HG03280 (cell line): ENCODE data around the gene PDLIM4.
A peak's percentile ranks its signal among the peaks of the same experiment; 100 is the strongest.

Experiments used
- ATAC-seq: cut with Tn5 transposase; IDR thresholded peaks from one replicate; pipeline ENCODE4 v1.9.1; 2021; ENCODE audit warnings: mild to moderate bottlenecking, moderate library complexity; ENCODE audit not compliant: unreplicated experiment

The PDLIM4 gene

DNA sequence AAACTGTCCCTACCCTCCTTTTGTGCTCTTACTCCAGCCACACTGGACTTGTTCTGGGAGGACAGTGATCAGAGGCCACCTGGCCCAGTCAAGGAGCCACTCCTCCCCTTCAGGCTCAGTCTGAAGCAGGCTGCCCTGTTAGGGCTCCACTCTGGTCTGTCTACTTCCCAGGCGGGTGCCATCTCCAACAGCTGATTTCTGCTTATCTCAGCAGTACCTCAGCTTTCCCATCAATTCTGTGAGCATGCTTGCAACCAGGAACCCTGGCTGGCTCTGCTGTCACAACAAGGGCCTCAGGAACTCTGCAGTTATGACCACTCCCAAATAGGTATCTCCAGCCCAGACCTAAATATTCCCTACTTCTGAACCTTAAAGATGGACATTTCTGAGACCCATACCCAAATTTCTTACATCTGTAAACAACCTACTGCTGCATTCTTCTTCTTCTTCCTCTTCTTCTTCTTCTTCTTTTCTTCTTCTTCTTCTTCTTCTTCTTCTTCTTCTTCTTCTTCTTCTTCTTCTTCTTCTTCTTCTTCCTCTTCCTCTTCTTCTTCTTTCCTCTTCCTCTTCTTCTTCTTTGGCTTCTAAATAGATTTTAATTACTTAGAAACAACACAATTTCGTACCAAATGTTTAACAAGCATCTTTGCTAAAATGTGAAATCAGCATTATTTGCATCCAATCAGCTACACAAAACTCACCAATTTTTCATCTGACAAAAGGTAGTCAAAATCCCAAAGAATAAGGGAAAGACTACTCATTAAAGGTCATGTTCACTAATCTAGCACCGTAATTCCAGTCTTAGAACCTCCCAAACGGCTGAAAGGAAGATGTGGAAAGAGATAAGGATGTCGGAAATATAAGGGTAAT is 23.1 kb downstream of the PDLIM4 start:
- ATAC-seq, result no peak

DNA sequence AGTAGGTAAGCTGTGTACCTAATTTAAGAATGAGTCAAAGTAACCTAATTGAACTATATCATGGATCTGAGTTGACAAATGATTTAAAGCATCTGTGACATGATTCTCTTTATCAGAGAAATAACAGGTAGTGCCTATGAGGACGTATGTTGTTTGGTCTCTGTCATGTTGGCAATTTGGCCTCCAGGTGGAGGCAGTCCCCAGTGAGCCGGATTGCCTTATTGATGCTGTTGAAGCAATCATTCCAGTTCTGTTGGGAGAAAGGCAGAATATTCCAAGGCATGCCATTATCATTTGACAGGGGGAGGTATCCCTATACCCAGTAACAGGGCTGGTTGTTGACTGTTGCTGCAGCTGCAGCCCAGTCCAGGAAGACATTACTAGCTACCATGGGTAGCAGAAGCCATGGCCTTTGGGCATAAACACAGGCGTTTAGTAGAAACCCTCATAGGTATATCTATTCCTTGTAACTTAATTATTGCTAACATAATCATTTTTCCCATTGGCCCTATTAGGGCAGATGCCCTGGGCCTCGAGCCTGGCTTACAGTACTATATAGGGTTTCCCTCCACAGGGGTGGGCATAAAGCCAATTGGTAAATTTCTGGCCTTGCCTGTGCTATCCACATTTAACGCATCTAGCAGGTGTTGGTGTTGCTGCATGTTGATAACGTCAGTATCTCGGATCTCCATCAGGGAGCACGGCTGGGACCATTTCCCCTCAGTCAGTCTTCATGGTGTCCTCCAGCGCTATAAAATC is 24.5 kb downstream of the PDLIM4 start:
- no peak for ATAC-seq

DNA sequence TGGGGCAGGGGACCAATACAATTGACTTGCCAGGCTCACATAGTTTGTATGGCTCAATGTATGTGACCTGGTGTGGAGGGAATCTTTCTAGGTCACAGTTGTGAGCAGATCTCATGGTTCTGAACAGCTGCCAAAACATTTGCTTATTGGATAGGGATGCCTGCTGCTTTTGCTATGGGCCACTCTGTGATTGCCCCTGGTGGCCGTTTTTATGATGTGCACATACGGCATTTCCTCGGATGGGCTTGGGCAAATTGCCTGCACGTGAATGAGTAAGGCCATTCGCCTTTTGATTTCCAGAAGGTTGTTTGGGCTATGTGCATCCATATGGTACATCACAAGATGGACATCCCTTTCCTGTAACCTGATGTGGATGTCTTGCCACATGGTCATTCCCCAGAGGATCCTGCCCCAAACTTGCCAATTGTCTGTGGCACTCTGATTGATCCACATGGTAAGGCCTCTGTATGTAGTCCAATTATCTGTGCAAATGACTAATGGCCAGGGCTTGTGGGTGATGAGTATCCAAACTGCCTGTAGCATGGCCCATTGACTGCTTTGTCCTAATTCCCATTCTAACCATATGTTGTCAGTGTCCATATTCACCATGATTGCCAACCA is 26.0 kb downstream of the PDLIM4 start:
- no peak for ATAC-seq

DNA sequence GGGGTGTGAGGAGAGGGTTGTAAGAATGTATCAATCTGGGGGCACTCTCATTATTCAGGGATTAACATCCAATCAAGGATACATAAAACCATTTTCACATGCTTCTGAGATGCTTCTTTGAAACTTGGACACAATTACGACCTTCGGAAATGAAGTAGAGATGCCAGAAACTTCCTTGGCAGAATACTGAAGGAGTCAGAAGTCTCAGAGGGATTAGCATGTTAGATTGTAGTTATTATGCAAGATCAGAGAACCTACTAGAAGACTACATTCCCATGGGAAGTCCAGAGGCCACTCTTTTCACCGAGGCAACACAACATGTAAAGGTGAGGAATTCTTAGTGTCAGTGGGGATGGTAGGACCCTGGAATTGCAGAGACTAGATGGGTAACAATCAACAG is 31.6 kb downstream of the PDLIM4 start:
- ATAC-seq, result no peak

DNA sequence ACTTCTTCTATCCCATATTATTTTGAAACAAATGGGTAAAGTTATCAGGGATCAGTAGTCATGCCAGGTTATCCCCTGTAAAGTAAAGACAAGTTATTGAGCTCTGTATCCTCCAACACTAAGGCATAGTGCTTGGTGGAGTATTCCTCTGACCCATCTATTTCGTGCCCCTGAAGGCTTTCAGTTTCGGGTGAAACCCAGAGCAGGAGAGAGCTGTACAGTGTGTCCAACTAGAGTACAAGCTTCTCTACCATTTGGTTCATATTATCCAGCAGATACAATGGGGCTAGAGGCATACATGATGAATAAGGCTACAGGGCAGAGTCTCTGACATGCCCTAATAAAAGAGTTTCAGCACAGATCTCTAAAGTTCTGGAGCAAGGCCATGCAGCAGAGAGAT is 33.5 kb downstream of the PDLIM4 start:
- no peak for ATAC-seq

DNA sequence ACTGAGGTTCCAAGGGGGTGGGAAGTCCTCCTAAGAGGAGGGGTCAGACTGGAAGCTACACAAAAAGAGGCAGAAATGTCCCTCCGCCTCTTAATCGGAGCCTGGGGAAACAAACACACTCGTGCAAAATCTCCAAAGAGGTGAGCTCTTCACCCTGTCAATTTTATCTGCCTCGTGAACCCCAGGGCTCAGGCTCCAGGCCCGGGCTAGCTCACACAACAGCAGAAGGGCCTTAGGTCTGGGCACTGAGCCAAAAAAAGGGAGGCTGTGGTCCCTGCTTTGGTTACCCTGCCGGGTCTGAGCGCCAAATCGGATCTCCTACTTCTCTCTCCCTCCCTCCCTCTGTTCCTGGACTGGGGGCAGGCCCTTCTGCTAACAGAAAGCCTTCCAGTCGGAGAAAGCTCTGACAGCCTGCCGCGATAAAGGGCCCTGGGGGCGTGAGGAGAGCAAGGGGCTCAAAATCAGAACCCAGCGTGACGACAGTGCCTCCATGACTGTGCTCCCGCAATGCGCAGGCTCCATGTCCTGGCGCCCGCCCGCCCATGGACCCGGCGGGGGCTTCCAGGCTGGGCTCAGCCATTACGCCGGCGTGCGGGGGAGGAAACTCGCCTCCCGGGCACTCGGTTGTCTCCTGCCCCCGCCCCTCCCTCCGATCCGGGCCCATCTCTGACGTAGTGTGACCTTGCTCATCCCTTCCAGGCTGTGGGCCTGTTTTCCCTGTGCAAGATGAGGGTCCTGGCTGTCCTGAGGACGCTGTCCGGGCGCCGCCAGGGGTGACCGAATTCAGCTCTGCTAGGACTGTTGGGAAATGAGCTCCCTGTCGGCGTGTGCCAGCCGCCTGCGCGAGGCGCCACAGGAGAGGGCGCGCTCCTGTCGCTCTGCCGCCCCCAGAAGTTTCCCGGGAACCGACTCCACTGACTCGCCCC is 35.8 kb downstream of the PDLIM4 start:
- peak; percentile 36 for ATAC-seq

DNA sequence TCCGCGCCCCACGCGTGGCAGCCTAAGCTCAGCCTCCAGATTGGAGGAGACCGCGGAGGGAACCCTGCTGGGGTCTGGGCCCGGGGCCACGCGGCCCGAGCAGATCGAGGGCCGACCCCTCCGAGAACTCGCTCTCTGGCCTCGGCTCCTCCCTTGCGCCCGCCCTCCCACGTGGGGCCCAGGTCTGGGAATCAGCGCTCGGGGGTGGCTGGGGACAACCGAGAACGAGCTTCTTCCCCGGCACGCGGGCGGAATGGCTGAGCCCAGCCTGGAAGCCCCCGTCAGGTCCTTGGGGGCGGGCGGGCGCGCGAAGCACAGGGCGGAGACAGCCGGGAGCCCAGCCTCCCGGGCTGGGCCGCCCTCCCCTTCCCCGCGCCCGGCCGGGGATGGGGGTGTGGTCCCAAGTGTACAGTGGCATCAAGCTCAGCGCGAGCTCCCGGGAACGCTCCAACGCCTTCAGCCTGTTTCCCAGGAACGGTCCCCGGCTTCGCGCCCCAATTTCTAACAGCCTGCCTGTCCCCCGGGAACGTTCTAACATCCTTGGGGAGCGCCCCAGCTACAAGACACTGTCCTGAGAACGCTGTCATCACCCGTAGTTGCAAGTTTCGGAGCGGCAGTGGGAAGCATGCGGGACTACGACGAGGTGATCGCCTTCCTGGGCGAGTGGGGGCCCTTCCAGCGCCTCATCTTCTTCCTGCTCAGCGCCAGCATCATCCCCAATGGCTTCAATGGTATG is 36.7 kb downstream of the PDLIM4 start, which contains the start of gene SLC22A4:
TSS of gene SLC22A4 (plus strand) at position 403 of the 736 bp plus-strand sequence. CDS start at position 626, 223 bp downstream.
- peak; percentile 52 for ATAC-seq

DNA sequence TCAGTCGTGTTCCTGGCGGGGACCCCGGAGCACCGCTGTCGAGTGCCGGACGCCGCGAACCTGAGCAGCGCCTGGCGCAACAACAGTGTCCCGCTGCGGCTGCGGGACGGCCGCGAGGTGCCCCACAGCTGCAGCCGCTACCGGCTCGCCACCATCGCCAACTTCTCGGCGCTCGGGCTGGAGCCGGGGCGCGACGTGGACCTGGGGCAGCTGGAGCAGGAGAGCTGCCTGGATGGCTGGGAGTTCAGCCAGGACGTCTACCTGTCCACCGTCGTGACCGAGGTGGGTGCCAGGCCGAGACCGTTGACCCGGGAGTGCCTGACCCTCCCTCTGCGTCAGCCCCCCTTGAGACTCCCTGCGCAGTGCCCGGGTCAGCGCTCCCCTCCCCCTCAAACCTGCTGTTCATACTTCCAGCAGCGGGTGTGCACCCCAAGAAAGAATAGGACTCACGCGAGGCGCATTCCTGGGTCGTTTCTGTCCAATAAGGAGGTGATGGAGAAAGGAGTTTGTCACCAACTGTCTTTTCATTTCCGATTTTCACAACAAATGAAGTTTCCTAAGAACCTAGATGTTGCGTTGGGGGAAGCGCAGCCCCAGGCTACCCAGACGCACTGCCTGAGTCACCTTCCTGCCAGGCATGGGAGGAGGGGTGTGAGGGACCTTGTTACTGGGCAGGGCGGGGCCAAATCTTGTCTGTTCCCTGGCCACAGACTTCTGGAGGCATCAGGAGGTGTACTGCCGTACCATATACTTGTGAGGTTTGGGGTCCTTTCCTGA is 37.4 kb downstream of the PDLIM4 start:
- ATAC-seq, result peak; percentile 8

DNA sequence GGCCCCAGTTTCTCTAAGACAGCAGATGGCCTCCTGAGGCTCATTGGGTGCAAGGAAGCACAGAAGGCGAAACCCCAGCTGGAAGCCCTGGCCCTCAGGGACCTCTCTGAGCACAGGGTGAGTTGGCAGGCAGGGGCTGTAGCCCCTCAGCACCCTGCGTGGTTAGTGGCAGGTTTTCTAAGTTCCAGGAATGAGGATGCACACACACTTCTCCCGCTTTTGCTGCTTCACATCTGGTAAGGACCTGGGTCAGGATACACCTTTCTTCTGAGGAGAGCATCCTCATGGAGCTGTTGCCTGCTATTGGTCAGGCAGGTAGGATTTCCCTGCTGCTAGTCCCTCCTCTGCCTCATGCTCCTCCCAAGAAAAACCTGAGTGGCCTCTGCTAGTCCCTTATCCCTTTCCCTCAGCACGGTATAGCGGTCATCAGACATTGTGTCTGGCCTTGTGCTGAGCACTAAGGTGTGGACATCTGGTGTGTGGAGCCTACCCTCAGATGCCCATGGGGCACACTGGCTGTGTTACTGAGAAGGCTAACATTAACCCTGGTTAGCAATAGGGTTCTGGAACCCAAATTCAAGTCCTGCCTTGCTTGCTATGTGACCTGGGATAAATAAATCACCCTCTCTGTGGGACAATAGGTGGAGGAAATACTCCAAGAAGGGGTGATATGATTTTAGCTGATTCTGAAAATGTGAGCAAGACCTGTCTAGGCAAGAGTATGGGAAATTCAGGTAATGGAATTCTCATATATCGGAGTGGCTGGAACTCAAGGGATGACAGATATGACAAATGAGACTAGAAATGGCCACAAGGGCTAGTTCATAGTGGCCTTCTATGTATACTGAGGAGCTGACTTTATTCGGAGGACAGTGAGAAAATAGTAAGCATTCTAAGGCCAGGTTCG is 38.3 kb downstream of the PDLIM4 start:
- no peak for ATAC-seq

DNA sequence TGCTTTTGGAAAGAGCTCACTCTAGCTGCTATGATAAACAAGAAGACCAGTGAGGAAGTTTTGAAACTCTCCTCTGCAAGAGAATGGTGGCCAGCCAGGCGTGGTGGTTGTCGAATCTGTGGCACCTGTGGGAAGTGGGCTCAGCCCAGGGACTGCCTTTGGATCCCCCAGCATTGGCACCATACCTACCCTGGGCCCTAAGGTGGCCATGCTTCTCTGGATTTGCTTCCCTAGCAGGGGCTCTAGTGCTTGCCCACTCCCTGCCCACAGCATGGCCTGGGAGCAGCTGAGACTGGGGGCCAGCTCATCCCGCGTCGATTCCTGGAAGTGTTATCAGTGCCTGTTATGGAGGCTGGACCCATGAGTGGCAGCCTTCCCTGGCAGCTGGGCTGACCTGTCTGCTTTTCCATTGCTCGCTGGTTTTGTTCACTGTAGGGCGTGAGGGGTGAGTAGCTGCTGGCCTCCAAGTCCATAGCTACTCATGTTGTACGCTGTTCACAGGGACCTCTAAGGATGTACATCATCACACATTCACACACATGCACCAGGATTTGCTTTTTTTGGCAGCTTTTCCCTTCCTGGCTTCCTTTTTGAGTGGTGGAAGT is 39.0 kb downstream of the PDLIM4 start:
- ATAC-seq, result no peak

DNA sequence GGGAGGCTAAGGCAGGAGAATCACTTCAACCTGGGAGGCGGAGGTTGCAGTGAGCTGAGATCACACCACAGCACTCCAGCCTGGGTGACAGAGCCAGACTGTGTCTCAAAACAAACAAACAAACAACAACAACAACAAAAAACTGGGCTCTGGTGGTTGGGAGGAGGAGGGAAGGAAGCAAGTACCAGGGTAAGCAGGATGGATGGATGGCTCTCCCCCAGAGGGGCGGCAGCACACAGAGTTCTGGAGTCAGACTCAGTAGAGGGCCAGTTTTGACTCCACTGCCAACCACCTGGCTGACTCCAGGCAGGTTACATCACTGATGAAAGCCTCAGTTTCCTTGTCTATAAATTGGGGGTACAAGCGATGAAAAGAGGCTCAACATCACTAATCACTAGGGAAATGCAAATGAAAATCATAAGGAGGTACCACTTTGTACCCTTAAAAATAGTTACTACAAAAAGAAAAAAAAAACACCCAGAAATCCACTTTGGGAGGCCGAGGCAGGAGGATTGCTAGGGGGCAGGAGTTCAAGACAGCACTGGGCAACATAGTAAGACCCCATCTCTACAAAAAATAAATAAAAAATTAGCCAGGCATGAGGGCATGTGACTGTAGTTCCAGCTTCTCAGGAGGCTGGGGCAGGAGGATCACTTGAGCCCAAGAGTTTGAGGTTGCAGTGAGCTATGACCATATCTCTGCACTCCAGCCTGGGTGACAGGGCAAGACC is 39.9 kb downstream of the PDLIM4 start:
- no peak for ATAC-seq

DNA sequence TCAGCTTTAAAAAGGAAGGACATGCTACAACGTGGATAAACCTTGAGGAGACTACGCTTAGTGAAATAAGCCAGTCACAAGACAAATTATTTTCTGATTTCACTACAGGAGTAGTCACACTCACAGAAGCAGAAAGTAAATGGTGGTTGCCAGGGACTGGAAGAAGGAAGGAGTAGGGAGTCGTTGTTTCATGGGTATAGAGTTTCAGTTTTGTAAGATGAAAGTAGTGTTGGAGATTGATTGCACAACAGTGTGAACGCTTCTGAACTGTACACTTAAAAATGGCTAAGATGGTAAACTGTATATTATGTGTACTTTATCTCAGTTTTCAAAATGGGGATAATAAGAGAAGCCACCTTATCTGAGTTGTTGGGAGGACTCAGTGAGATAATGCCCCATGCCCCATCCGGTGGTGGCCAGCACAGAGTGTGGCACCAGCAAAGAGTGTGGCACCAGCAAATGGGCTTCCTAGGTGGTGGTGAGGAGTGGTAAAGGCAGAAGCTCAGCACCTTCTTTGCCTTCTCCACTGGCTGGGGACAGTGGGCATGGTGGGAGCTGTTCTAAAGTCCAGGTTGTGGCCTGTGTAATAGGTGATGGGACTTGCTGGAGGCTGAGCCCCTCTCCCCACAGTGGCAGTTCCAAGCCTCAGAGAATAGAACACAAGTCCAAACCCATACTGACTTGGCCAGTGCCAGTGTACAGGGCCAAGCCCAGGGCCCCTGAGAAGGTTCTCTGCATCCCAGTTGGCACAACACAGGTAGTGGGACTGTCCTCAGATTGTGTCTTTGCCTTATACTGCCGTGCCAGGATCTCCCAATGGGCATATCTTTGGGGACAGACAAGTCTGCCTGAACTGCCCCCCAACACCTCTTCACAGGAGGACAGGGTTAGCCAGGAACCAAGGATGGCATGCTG is 41.1 kb downstream of the PDLIM4 start:
- ATAC-seq, result no peak

DNA sequence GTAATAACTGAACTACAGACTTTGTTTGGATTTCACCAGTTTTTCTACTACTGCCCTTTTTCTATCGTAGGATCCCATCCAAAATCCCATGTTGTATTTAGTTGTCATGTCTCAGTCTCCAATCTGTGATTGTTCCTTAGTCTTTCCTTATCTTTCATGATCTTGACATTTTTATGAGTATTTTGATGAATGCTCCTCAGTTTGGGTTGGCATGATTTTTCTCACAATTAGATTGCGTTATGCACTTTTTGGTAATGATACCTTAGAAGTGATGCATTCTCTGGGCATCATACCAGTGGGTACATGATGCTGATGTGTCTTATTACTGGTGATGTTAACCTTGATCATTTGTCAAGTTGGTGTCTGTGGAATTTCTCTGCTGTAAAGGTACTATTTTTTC is 42.4 kb downstream of the PDLIM4 start:
- no peak for ATAC-seq

DNA sequence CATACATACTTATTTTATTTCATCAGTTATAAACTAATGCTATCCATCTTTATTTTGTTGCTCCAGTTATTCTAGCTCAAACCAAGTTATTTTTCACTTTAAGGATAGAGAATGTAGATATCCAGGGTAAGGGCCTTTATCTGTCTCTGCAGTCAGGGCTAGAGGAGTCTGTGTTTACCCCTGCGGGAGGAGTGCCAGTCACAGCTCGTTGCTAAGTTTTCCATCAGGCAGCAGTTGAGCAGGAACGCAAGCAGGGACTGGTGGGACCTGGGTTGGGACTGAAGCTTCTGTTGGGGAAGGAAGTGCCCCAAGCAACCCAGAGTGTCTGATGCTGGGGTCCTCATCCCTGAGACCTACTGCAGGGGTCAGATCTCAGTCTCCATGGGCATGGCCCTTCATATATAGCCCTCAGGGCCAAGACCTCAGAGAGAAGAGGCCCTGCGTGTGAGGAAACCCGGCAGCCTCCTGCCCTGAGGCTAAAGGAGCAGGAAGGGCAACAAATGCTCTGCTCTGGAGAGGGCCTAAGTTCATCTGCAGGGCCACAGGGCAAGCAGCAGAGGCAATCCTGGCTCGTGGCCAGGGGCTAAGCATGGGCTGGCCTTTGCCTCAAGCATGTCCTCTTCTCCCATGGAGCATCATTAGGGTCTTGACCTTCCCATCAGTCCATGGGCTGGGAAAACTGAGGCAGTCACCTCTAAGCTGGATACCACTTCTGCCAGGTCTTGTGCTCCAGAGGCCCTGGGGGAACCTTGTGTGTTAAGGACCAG is 43.3 kb downstream of the PDLIM4 start:
- ATAC-seq, result no peak
